Hepatocyte (in vitro differentiated cells): ENCODE measurements around the gene MDM4.

ENCODE experiments used
- CTCF ChIP-seq: fragments of 200-600 bp; sonication (generic); IDR thresholded peaks from 2 replicates; pipeline ENCODE4 v1.5.1; 2016; ENCODE audit warnings: antibody characterized with exemption, mild to moderate bottlenecking; ENCODE audit not compliant: poor library complexity
- EZH2 ChIP-seq: fragments of 200-600 bp; sonication (generic); IDR thresholded peaks from 2 replicates; pipeline ENCODE4 v1.6.1; 2016; ENCODE audit warnings: antibody characterized with exemption, mild to moderate bottlenecking, borderline replicate concordance
- EZH2phosphoT487 ChIP-seq: fragments of 200-600 bp; sonication (generic); IDR thresholded peaks from one replicate; pipeline ENCODE4 v1.6.1; 2018; ENCODE audit warnings: antibody characterized with exemption, mild to moderate bottlenecking, low read depth, moderate library complexity; ENCODE audit not compliant: unreplicated experiment, severe bottlenecking

- no peak for TF ChIP-seq EZH2phosphoT487
- no peak for TF ChIP-seq CTCF
- TF ChIP-seq EZH2 = no peak
These were observed 83.4 kb downstream of the MDM4 start for GRCh38 chr1:204599596-204599995.
